KMS-11 (cell line): ENCODE data around the gene STX10.
"Not testable (repeated sequence)": the region's sequence is repeated elsewhere in the genome, so short reads cannot be mapped to it uniquely, and the experiment has no call there.

Experiments
- H2AFZ ChIP-seq: fragments of 200-600 bp; sonication (generic); 2 replicates; pipeline ENCODE4 v1.6.1; 2016; ENCODE audit warnings: antibody characterized with exemption, mixed run types, low read depth
- H3K27ac ChIP-seq: fragments of 200-600 bp; sonication (generic); 2 replicates; pipeline ENCODE4 v1.6.1; 2016; ENCODE audit warnings: mild to moderate bottlenecking, mixed run types
- H3K27me3 ChIP-seq: fragments of 200-600 bp; sonication (generic); 2 replicates; pipeline ENCODE4 v1.6.1; 2017; ENCODE audit warnings: mild to moderate bottlenecking, low read depth, mixed run types, moderate library complexity; ENCODE audit not compliant: insufficient read depth
- H3K36me3 ChIP-seq: fragments of 200-600 bp; sonication (generic); 2 replicates; pipeline ENCODE4 v1.6.1; 2017; ENCODE audit warnings: mild to moderate bottlenecking, mixed run types; ENCODE audit not compliant: insufficient read depth
- H3K4me1 ChIP-seq: fragments of 200-600 bp; sonication (generic); 2 replicates; pipeline ENCODE4 v1.6.1; 2016; ENCODE audit warnings: mild to moderate bottlenecking, low read depth, mixed run types; ENCODE audit not compliant: poor library complexity, severe bottlenecking
- H3K4me2 ChIP-seq: fragments of 200-600 bp; sonication (generic); 2 replicates; pipeline ENCODE4 v1.7.0; 2016; ENCODE audit warnings: mild to moderate bottlenecking, mixed run types
- H3K4me3 ChIP-seq: fragments of 200-600 bp; sonication (generic); IDR thresholded peaks from 2 replicates; pipeline ENCODE4 v1.6.1; 2017; ENCODE audit warnings: low read depth, low read length, mixed read lengths; ENCODE audit not compliant: insufficient read depth
- H3K79me2 ChIP-seq: fragments of 200-600 bp; sonication (generic); 2 replicates; pipeline ENCODE4 v1.6.1; 2016; ENCODE audit warnings: low read depth, mixed run types; ENCODE audit not compliant: insufficient read depth
- H3K9ac ChIP-seq: fragments of 200-600 bp; sonication (generic); 2 replicates; pipeline ENCODE4 v1.6.1; 2016; ENCODE audit warnings: mild to moderate bottlenecking, mixed run types
- H4K20me1 ChIP-seq: fragments of 200-600 bp; sonication (generic); 2 replicates; pipeline ENCODE4 v1.6.1; 2016; ENCODE audit warnings: mild to moderate bottlenecking, mixed run types; ENCODE audit not compliant: insufficient read depth
- TF ChIP-seq, protein P1 (sequence below): fragments of 200-600 bp; sonication (generic); conservative IDR thresholded peaks from 2 replicates; pipeline ENCODE4 v1.6.1; 2017; ENCODE audit warnings: low read depth, mild to moderate bottlenecking, antibody characterized with exemption, low read length, moderate library complexity, mixed read lengths

Gene STX10

GRCh38 chr19:13181747-13182388, 31.7 kb upstream of the STX10 start:
- no peaks in the 10 kb centered on the region for H4K20me1 ChIP-seq
- H3K4me1 ChIP-seq = no peaks in the 10 kb centered on the region
- no peaks in the 10 kb centered on the region for H3K79me2 ChIP-seq
- TF ChIP-seq, protein P1, sequence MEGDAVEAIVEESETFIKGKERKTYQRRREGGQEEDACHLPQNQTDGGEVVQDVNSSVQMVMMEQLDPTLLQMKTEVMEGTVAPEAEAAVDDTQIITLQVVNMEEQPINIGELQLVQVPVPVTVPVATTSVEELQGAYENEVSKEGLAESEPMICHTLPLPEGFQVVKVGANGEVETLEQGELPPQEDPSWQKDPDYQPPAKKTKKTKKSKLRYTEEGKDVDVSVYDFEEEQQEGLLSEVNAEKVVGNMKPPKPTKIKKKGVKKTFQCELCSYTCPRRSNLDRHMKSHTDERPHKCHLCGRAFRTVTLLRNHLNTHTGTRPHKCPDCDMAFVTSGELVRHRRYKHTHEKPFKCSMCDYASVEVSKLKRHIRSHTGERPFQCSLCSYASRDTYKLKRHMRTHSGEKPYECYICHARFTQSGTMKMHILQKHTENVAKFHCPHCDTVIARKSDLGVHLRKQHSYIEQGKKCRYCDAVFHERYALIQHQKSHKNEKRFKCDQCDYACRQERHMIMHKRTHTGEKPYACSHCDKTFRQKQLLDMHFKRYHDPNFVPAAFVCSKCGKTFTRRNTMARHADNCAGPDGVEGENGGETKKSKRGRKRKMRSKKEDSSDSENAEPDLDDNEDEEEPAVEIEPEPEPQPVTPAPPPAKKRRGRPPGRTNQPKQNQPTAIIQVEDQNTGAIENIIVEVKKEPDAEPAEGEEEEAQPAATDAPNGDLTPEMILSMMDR = no peak
- no peak overlapping the region for H2AFZ ChIP-seq
- no peak overlapping the region for H3K4me2 ChIP-seq
- no peak overlapping the region for H3K27ac ChIP-seq
- no peak overlapping the region for H3K4me3 ChIP-seq
- H3K36me3 ChIP-seq = no peaks in the 10 kb centered on the region
- peaks cover 3% of the 10 kb centered on the region; the same call in 1 of the 2 replicates for H3K27me3 ChIP-seq
- H3K9ac ChIP-seq = no peak overlapping the region

DNA sequence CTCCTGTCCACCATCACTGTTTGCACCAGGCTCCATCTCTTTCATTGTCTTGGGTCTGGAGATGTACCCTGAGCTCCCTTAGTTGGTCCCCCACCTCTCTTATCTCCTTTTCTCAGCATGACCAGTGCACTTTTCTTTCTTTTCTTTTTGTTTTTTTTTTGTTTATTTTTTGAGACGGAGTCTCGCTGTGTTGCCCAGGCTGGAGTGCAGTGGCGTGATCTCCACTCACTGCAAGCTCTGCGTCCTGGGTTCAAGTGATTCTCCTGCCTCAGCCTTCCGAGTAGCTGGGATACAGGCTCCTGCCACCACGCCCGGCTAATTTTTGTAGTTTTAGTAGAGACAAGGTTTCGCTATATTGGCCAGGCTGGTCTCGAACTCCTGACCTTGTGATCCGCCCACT, 28.1 kb upstream of the STX10 start:
- H3K79me2 ChIP-seq, H3K4me1 ChIP-seq, H3K9ac ChIP-seq, H3K27ac ChIP-seq, H3K4me3 ChIP-seq, H2AFZ ChIP-seq, H3K27me3 ChIP-seq, H3K36me3 ChIP-seq, H3K4me2 ChIP-seq, H4K20me1 ChIP-seq: not testable (repeated sequence)

DNA sequence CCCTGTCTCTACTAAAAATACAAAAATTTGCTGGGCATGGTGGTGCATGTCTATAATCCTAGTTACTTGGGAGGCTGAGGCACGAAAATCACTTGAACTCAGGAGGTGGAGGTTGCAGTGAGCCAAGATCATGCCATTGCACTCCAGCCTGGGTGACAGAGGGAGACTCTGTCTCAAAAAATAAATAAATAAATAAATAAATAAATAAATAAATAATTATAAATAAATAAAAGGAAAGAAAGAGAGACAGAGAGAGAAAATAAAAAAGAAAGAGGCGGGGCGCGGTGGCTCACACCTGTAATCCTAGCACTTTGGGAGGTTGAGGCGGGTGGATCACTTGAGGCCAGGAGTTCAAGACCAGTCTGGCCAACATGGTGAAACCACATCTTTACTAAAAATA, 27.4 kb upstream of the STX10 start:
- not testable (repeated sequence) for H3K79me2 ChIP-seq, H3K9ac ChIP-seq, H4K20me1 ChIP-seq, H3K4me1 ChIP-seq, H3K4me2 ChIP-seq, H3K36me3 ChIP-seq, H3K4me3 ChIP-seq, H3K27ac ChIP-seq, H3K27me3 ChIP-seq, H2AFZ ChIP-seq

DNA sequence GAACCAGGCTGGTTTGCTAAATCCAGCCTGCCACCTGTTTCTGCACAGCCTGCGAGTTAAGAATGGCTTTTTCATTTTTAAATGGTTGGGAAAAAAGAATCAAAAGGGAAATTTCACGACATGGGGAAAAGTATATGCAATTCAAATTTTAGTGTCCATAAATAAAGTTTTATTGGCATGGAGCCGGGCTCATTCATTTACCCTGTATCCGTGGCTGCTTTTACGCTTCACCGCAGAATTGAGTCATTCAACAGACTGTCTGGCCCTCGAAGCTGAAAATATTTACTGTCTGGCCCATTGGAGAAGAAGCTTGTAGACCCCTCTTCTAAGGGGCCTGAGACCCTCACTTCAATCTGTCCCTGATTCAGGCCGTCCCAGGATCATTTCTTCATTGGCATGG, 26.2 kb upstream of the STX10 start:
- TF ChIP-seq, protein P1 = no peak
- H3K79me2 ChIP-seq = no peaks in the 10 kb centered on the region
- H4K20me1 ChIP-seq = no peaks in the 10 kb centered on the region
- H3K36me3 ChIP-seq = no peaks in the 10 kb centered on the region
- no peak overlapping the region for H2AFZ ChIP-seq
- no peak overlapping the region for H3K27ac ChIP-seq
- H3K4me1 ChIP-seq = peaks cover 14% of the 10 kb centered on the region
- no peaks in the 10 kb centered on the region; the same call in 1 of the 2 replicates for H3K27me3 ChIP-seq
- H3K9ac ChIP-seq = no peak overlapping the region
- no peak overlapping the region for H3K4me3 ChIP-seq
- H3K4me2 ChIP-seq = no peak overlapping the region

DNA sequence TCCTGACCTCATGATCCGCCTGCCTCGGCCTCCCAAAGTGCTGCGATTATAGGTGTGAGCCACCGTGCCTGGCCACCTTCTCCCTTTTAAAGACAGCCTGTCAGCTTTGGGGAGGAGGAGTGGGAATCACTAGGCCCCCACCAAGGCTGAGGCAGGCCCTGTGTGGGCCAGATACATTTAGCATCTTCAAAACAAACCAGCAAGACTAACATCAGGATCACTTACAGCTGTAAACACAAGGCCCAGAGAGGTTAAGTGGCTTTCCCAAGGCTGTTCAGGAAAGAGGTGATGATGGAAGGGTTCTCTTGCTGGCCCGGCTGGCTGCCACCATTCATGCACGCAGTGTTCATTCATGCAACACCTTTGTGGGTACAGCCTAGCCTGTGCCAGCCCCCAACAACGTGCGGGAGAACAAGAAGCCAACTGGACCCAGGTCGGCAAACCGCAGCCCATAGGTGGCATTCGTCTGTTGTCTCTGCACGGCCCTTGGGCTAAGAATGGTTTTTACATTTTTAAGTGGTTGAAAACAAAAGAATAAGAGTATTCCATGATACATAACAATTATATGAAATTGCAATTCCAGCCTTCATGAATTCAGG, 23.1 kb upstream of the STX10 start:
- Histone ChIP-seq H3K4me3 (no peak overlapping the region), H4K20me1 (no peaks in the 10 kb centered on the region), H3K27me3 (no peaks in the 10 kb centered on the region; the same call in 1 of the 2 replicates), H2AFZ (no peak overlapping the region), H3K27ac (no peak overlapping the region), H3K36me3 (no peaks in the 10 kb centered on the region), H3K79me2 (no peaks in the 10 kb centered on the region), H3K4me2 (no peak overlapping the region), H3K9ac (no peak overlapping the region), H3K4me1 (peaks cover 38% of the 10 kb centered on the region)
- TF ChIP-seq, protein P1 = no peak
